ENCODE data around the gene COX4I2.

DNA sequence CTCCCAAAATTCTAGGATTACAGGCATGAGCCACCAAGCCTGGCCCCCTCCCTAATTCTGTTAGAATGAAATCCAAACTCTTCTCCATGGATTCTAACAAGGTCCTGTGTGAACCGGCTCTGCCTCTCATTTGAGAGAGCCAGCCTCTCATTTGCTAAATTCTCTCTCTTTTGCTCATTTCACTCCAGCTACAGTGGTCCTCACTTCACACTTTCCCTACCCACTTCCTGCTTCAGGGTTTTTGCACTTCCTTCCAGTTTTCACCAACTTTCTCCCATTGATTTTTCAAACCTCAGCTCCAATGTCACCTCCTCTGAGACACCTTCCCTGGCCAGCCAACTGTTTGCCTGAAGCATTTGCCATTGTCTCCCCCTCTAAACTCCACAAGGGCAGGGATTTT, 5.1 kb downstream of the COX4I2 start:
- TF ChIP-seq POLR2AphosphoS5 (IDR thresholded peaks at IDR 0.05; ENCODE audit: low read depth, low read length) (no peak), POLR2A (IDR thresholded peaks at IDR 0.05; ENCODE audit: low read depth, low read length) (no peak), TAF1 (IDR thresholded peaks at IDR 0.05; ENCODE audit: low read depth, low read length) (no peak), SPI1 (IDR thresholded peaks at IDR 0.05; ENCODE audit: low read depth, low read length) (no peak; the same call in 1 of the 2 replicates), POU2F2 (IDR thresholded peaks at IDR 0.05; ENCODE audit: low read depth, low read length) (no peak)
